Lung (tissue), 12 donors: Measurements from ENCODE around the gene RANBP17. TPM values are rescaled to one million over a fixed set of nuclear protein-coding genes. Genes with fewer than 3 reads are reported as not detected.

ENCODE experiments used
- ATAC-seq: fragments of 200-7000 bp; cut with Tn5 transposase; one replicate; pipeline ENCODE4 v1.9.1; 2020; ENCODE audit warnings: moderate number of reproducible peaks; ENCODE audit not compliant: insufficient read depth, low FRiP score
- DNase-seq, 3 donors: peaks; one replicate each; pipeline ENCODE4 v3.0.0-alpha.2; 2013 to 2017
- H3K27ac ChIP-seq, 2 donors: one replicate each; pipeline ENCODE4 v1.5.1; 2013; ENCODE audit warnings: mild to moderate bottlenecking in 2 of 2, moderate library complexity in 2 of 2, control low read depth in 1 of 2, inconsistent platforms in 1 of 2, low read depth in 1 of 2, low read length in 1 of 2
- H3K27me3 ChIP-seq, 3 donors: one replicate each; pipeline ENCODE4 v1.5.1; 2013; ENCODE audit warnings: low read length in 2 of 3; ENCODE audit not compliant: control insufficient read depth in 3 of 3, insufficient read depth in 3 of 3
- H3K36me3 ChIP-seq, 4 donors: one replicate each; pipeline ENCODE4 v1.5.1; 2013; ENCODE audit warnings: low read length in 4 of 4, mild to moderate bottlenecking in 1 of 4, moderate library complexity in 1 of 4; ENCODE audit not compliant: control insufficient read depth in 4 of 4, insufficient read depth in 4 of 4
- H3K4me1 ChIP-seq, 5 donors: one replicate each; pipeline ENCODE4 v1.5.1; 2013; ENCODE audit warnings: low read length in 5 of 5, mild to moderate bottlenecking in 2 of 5, moderate library complexity in 1 of 5; ENCODE audit not compliant: control insufficient read depth in 5 of 5, insufficient read depth in 5 of 5
- H3K4me3 ChIP-seq: one replicate; pipeline ENCODE4 v1.5.1; 2013; ENCODE audit warnings: mild to moderate bottlenecking, control low read depth, moderate library complexity
- H3K9ac ChIP-seq, 2 donors: one replicate each; pipeline ENCODE4 v1.5.1; 2013; ENCODE audit warnings: low read length in 2 of 2, control low read depth in 1 of 2; ENCODE audit not compliant: insufficient read depth in 1 of 2
- H3K9me3 ChIP-seq, 4 donors: one replicate each; pipeline ENCODE4 v1.5.1; 2013; ENCODE audit warnings: low read length in 3 of 4, mild to moderate bottlenecking in 1 of 4, moderate library complexity in 1 of 4; ENCODE audit not compliant: control insufficient read depth in 4 of 4, insufficient read depth in 3 of 4
- WGBS, 2 donors: extraction: QIAGEN DNeasy Blood & Tissue Kit; methylation state at CpG; one replicate each; pipeline ENCODE4 v1.1.7; 2013; 5-methylcytosine and 5-hydroxymethylcytosine counted together
- polyA plus RNA-seq, 2 donors: library from polyadenylated mRNA; stranded (reverse); fragments of 200-250 nt; gene quantifications; one replicate each; pipeline ENCODE4 v1.2.1, GENCODE V29; 2013
- total RNA-seq, 2 donors: library from RNA; depleted of rRNA in 1 of 2; stranded (reverse); fragments of >200 nt in 1 of 2; gene quantifications; one replicate each; pipeline ENCODE4 v1.2.1, GENCODE V29; 2014 to 2021
- TF ChIP-seq, protein P1 (sequence below): IDR thresholded peaks from 2 replicates; pipeline ENCODE4 v1.5.1; 2012; ENCODE audit warnings: mild to moderate bottlenecking; ENCODE audit errors: control extremely low read depth, extremely low read depth
- donor health status: control.
- donor health status: control.
- donor health status: Bipolar disorder and iron deficiency.
- donor health status: healthy.
- donor health status: DM: yes; HTN: yes; CAD: no.

The RANBP17 gene
- total and polyA plus RNA-seq, 4 donors: 1.8 to 130 (median 11.0) TPM

DNA sequence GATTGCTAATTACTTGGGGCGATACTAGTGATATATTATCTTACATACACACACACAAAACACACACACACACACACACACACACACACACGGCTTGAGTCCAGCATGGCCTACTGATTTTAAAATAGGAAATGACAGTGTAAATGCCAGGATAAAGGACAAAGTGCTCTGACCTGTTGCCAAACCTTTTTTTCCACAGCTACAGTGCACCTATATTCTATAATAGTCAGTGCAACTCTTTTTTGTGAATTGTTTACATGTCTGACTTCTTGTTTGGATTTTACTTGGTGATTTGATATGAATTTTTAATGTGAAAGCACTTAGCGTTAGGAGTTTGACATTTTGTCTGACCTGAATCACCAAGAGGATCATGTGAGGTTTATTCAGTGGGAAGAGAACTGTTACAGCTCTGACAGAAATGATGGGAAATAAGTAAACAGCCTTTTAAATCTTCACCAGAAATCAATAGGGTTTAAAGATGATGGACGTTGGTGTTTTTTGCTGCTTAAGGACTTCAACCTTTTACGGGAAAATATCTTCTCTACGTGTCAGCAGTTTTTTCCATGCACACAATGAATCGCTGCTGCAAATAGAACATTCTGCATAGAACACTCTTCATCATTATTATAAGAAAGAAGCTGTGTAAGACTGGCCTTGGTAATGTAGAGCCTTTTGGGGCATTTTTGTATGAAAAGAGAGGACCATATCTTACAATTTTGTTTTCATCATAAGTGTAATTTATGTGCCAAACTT, 218.5 kb downstream of the RANBP17 start:
- Histone ChIP-seq H3K27ac (no peak overlapping the region), H3K9ac (no peak overlapping the region), H3K27me3 (no peaks in the 10 kb centered on the region), H3K4me1 (peaks cover 0 to 3% (median 0%) of the 10 kb centered on the region in 5 donors), H3K4me3 (no peak overlapping the region), H3K36me3 (no peaks in the 10 kb centered on the region), H3K9me3 (peaks cover 0 to 7% (median 1%) of the 10 kb centered on the region in 4 donors)
- WGBS, 2 donors: 70 to 78% methylated on average over 7 of the region's 7 CpGs
- ATAC-seq (no peak), DNase-seq (no peak)
- TF ChIP-seq, protein P1, sequence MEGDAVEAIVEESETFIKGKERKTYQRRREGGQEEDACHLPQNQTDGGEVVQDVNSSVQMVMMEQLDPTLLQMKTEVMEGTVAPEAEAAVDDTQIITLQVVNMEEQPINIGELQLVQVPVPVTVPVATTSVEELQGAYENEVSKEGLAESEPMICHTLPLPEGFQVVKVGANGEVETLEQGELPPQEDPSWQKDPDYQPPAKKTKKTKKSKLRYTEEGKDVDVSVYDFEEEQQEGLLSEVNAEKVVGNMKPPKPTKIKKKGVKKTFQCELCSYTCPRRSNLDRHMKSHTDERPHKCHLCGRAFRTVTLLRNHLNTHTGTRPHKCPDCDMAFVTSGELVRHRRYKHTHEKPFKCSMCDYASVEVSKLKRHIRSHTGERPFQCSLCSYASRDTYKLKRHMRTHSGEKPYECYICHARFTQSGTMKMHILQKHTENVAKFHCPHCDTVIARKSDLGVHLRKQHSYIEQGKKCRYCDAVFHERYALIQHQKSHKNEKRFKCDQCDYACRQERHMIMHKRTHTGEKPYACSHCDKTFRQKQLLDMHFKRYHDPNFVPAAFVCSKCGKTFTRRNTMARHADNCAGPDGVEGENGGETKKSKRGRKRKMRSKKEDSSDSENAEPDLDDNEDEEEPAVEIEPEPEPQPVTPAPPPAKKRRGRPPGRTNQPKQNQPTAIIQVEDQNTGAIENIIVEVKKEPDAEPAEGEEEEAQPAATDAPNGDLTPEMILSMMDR: no peak

DNA sequence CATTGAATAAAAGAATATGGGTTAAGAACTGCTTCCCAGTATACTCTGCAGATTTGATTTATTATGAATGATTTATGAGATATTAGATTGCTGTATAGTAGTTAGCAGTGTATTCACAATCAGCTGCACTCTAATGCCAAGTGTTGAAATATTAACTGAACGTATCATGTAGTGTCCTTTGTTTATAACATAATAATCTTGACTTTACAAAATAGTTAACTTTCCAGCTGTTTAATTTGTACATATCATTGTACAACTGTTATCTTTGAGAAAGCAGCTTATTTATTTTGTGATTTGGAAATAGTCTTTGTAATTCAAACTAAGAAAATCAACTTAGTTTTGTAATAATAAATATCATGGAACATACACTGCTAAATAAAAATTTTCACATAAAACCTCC, 219.5 kb downstream of the RANBP17 start:
- H3K4me1 ChIP-seq: peaks cover 0 to 3% (median 0%) of the 10 kb centered on the region in 5 donors
- H3K9ac ChIP-seq: no peak overlapping the region
- DNase-seq (peak in 2 of 3 donors; percentile 47 to 70), ATAC-seq (no peak)
- TF ChIP-seq, protein P1: no peak
- H3K9me3 ChIP-seq: peaks cover 0 to 7% (median 1%) of the 10 kb centered on the region in 4 donors
- no peak overlapping the region for H3K4me3 ChIP-seq
- no peak overlapping the region for H3K27ac ChIP-seq
- no peaks in the 10 kb centered on the region for H3K27me3 ChIP-seq
- 59 to 77% methylated on average over 1 of the region's 1 CpG for WGBS, 2 donors
- H3K36me3 ChIP-seq: no peaks in the 10 kb centered on the region

DNA sequence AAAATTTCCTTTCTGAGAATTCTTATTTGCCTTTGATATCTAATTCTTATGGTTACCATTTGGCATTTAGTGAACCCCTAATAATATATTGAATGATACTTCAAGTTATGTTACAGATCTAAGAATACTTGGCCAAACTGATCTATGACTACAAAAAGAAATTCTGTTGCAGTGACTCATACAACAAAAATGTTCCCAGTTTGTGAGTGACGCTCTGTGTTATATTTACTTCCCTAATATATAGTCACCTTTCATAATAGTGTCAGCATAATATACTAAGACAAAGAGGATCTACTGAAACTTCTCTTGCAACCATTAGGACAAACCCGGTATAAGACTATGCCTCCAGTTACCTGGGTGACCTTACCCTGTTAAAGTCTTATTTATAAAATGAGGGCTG, 230.4 kb downstream of the RANBP17 start:
- 79 to 87% methylated on average over 2 of the region's 2 CpGs for WGBS, 2 donors

More for the DNA sequence above, 230.4 kb downstream of the RANBP17 start:
- ATAC-seq (no peak), DNase-seq (no peak)
- H3K36me3 ChIP-seq: no peaks in the 10 kb centered on the region
- no peak overlapping the region for H3K9ac ChIP-seq
- no peak overlapping the region for H3K27ac ChIP-seq
- no peak overlapping the region for H3K4me3 ChIP-seq
- H3K27me3 ChIP-seq: no peaks in the 10 kb centered on the region
- H3K4me1 ChIP-seq: no peaks in the 10 kb centered on the region
- peaks cover 0 to 4% (median 0%) of the 10 kb centered on the region in 4 donors for H3K9me3 ChIP-seq
- TF ChIP-seq, protein P1: no peak
